ENCODE measurements around the gene RRP8.

RRP8 gene

GRCh38 chr11:6630632-6631291, 27.3 kb upstream of the RRP8 start:
- H3K27ac ChIP-seq (ENCODE audit: low read length), result no peak overlapping the region
- no peak overlapping the region for H3K9ac ChIP-seq (ENCODE audit: low read length)
- no peaks in the 10 kb centered on the region for H3K9me3 ChIP-seq (ENCODE audit: control insufficient read depth, low read depth, low read length)
- no peaks in the 10 kb centered on the region for H3K4me1 ChIP-seq (ENCODE audit: control insufficient read depth, low read depth, low read length)
- H3K27me3 ChIP-seq (ENCODE audit: control insufficient read depth, insufficient read depth, low read length), result peaks cover 34% of the 10 kb centered on the region
- peaks cover 18% of the 10 kb centered on the region for H3K36me3 ChIP-seq (ENCODE audit: control insufficient read depth, low read depth, low read length)
- peak overlapping the region; percentile 48 for H3K4me3 ChIP-seq (ENCODE audit: low read length)

- H3K36me3 ChIP-seq (ENCODE audit: control insufficient read depth, low read depth, low read length), result peaks cover 22% of the 10 kb centered on the region
- H3K9me3 ChIP-seq (ENCODE audit: control insufficient read depth, low read depth, low read length), result no peaks in the 10 kb centered on the region
- no peaks in the 10 kb centered on the region for H3K4me1 ChIP-seq (ENCODE audit: control insufficient read depth, low read depth, low read length)
- peak overlapping the region; percentile 48 for H3K4me3 ChIP-seq (ENCODE audit: low read length)
- no peak overlapping the region for H3K9ac ChIP-seq (ENCODE audit: low read length)
- H3K27me3 ChIP-seq (ENCODE audit: control insufficient read depth, insufficient read depth, low read length), result peaks cover 34% of the 10 kb centered on the region
- H3K27ac ChIP-seq (ENCODE audit: low read length), result no peak overlapping the region
Observed at GRCh38 chr11:6629892-6630631, 26.6 kb upstream of the RRP8 start.

GRCh38 chr11:6629573-6629891, 26.1 kb upstream of the RRP8 start:
- H3K9me3 ChIP-seq (ENCODE audit: control insufficient read depth, low read depth, low read length), result no peaks in the 10 kb centered on the region
- H3K27ac ChIP-seq (ENCODE audit: low read length), result no peak overlapping the region
- H3K27me3 ChIP-seq (ENCODE audit: control insufficient read depth, insufficient read depth, low read length), result peaks cover 34% of the 10 kb centered on the region
- H3K9ac ChIP-seq (ENCODE audit: low read length), result no peak overlapping the region
- no peaks in the 10 kb centered on the region for H3K4me1 ChIP-seq (ENCODE audit: control insufficient read depth, low read depth, low read length)
- H3K36me3 ChIP-seq (ENCODE audit: control insufficient read depth, low read depth, low read length), result peaks cover 22% of the 10 kb centered on the region
- peak overlapping the region; percentile 48 for H3K4me3 ChIP-seq (ENCODE audit: low read length)

DNA sequence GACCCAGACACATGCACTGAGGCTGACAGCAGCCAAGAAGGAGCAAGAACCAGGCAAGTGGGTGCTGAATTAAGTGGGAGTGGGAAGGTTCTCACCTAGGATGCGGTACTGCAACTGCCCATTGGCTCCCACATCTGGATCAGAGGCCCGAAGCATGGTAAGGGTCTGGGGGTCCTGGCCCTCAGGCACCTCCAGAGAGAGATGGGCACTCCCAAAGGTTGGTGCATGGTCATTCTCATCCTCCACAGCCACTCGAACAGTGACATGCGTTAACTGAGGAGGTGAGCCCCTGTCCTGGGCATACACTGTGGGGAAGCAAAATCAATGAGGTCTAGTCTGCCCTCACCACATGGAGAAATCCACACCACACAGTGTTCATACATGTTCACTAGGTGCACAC, 25.1 kb upstream of the RRP8 start:
- no peaks in the 10 kb centered on the region for H3K9me3 ChIP-seq (ENCODE audit: control insufficient read depth, low read depth, low read length)
- peaks cover 22% of the 10 kb centered on the region for H3K36me3 ChIP-seq (ENCODE audit: control insufficient read depth, low read depth, low read length)
- H3K27me3 ChIP-seq (ENCODE audit: control insufficient read depth, insufficient read depth, low read length), result peaks cover 34% of the 10 kb centered on the region
- H3K4me3 ChIP-seq (ENCODE audit: low read length), result no peak overlapping the region
- H3K9ac ChIP-seq (ENCODE audit: low read length), result no peak overlapping the region
- no peak overlapping the region for H3K27ac ChIP-seq (ENCODE audit: low read length)
- H3K4me1 ChIP-seq (ENCODE audit: control insufficient read depth, low read depth, low read length), result no peaks in the 10 kb centered on the region

DNA sequence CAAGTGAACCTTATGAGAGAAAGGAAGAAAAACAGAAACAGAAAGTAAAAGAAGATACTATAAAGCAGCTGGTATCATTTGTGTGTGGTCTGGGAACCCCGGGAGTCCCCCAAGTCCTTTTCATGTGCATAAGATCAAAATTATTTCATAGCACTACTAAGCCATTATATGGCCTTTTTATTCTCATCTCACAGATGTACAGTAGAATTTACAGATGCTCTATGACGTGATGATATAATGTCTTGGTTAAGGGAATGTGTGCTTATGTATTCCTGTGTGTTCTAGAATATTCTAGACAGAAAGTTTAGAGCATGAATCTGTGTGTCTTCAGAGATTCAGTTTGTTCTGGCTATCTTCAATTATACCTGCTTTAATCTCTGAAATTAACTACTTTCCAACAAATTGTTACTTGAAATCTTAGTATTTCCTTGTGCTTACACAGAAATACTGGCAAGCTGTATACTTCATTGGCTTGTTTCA, 24.4 kb upstream of the RRP8 start:
- Histone ChIP-seq H3K9ac (ENCODE audit: low read length) (no peak overlapping the region), H3K4me3 (ENCODE audit: low read length) (no peak overlapping the region)

DNA sequence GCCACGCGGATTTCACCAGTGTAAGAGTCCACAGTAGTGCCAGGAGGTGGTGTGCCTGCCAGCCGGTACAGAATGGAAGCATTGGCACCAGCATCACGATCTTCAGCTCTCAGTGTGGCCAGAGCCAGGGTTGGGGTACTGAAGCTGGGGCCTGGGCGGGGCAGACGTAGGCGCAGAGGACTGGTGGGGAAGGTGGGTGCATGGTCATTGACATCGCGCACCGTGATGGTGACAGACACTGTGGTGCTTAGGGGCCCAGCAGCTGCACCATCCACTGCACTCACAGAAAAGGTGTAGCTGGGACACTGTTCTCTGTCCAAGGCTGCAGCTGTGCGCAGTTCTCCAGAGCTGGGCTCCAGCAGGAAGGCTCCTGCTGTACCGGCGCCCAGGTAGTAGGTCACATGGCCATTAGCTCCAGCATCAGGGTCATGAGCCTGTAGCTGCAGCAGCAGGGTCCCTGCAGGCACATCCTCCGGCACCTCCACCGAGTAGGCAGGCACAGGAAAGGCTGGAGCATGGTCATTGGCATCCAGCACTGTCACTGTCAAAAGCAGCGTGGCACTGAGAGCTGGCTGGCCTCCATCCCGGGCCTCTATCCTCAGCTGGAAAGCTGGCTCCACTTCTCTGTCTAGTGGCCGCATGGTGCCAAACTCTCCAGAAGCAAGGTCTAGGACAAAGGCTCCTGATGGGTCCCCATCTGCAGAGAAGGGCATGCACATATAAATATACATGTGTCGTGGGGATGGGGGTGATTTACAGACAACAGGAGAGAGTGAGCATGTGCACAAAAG, 23.8 kb upstream of the RRP8 start:
- no peak overlapping the region for H3K27ac ChIP-seq (ENCODE audit: low read length)

More for the DNA sequence above, 24.4 kb upstream of the RRP8 start:
- peaks cover 16% of the 10 kb centered on the region for H3K36me3 ChIP-seq (ENCODE audit: control insufficient read depth, low read depth, low read length)
- H3K4me1 ChIP-seq (ENCODE audit: control insufficient read depth, low read depth, low read length), result no peaks in the 10 kb centered on the region
- peaks cover 34% of the 10 kb centered on the region for H3K27me3 ChIP-seq (ENCODE audit: control insufficient read depth, insufficient read depth, low read length)
- no peak overlapping the region for H3K27ac ChIP-seq (ENCODE audit: low read length)
- no peaks in the 10 kb centered on the region for H3K9me3 ChIP-seq (ENCODE audit: control insufficient read depth, low read depth, low read length)

DNA sequence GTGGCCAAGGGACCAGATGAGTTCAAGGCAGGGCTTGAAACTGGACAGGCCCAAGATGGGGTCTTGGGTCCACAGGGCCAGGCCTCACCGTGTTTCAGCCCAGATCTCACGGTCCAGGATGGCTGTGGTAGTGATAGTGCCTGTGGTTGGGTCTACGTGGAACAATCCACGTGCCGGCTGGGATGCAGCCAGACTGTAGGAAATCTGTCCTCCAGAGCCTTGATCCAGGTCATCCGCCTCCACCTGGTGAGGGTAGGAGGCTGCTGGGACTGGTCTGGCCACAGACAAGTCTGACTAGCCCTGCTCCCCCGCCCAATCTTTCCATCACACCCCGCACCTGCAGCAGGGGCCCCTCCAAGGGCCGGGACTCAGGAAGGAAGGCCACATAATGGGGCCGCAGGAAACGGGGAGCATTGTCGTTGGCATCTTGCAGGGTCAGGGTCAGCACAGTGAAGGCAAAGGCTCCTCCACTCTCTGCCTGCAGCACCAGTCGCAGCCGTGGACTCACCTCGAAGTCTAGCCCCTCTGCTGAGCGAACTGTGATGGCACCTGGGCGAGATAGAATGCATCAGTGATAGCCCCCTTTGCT, 22.5 kb upstream of the RRP8 start:
- Histone ChIP-seq H3K4me3 (ENCODE audit: low read length) (no peak overlapping the region), H3K9ac (ENCODE audit: low read length) (no peak overlapping the region), H3K4me1 (ENCODE audit: control insufficient read depth, low read depth, low read length) (no peaks in the 10 kb centered on the region), H3K27ac (ENCODE audit: low read length) (no peak overlapping the region), H3K36me3 (ENCODE audit: control insufficient read depth, low read depth, low read length) (peaks cover 15% of the 10 kb centered on the region), H3K9me3 (ENCODE audit: control insufficient read depth, low read depth, low read length) (no peaks in the 10 kb centered on the region), H3K27me3 (ENCODE audit: control insufficient read depth, insufficient read depth, low read length) (peaks cover 22% of the 10 kb centered on the region)

More for the DNA sequence above, 23.8 kb upstream of the RRP8 start:
- Histone ChIP-seq H3K9ac (ENCODE audit: low read length) (no peak overlapping the region), H3K9me3 (ENCODE audit: control insufficient read depth, low read depth, low read length) (no peaks in the 10 kb centered on the region), H3K36me3 (ENCODE audit: control insufficient read depth, low read depth, low read length) (peaks cover 15% of the 10 kb centered on the region), H3K4me1 (ENCODE audit: control insufficient read depth, low read depth, low read length) (no peaks in the 10 kb centered on the region), H3K4me3 (ENCODE audit: low read length) (no peak overlapping the region), H3K27me3 (ENCODE audit: control insufficient read depth, insufficient read depth, low read length) (peaks cover 34% of the 10 kb centered on the region)

DNA sequence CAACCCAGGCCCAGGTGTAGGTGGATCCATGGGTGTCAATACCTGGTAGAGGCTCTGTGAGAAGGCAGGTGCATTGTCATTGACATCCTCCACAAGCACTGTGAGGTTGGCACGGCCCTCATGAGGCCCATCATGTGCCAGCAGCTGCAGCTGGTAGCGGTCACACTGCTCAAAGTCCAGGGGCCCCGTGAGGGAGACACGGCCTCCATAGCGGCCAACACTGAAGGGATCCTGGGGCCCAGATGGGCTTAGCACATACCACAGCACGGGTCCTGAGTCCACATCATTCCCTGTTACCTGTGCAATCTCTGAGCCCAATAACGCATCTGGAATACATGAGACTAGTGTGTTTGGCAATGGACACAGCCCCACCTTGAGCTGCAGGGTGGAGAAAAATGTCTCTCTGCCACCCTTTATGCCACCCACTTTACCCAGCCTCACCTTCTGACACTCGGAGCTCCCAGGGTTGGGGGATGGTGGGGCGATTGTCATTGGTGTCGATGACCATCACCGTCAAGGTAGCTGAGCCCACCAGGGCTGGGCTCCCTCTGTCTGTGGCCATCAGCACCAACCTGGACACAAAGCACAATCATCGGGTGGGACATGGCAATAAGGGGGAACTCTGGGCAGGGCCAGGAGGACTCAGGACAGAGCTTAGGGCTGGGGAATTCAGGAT, 21.9 kb upstream of the RRP8 start:
- Histone ChIP-seq H3K9ac (ENCODE audit: low read length) (no peak overlapping the region), H3K27ac (ENCODE audit: low read length) (no peak overlapping the region), H3K4me1 (ENCODE audit: control insufficient read depth, low read depth, low read length) (no peaks in the 10 kb centered on the region), H3K9me3 (ENCODE audit: control insufficient read depth, low read depth, low read length) (no peaks in the 10 kb centered on the region), H3K4me3 (ENCODE audit: low read length) (no peak overlapping the region), H3K27me3 (ENCODE audit: control insufficient read depth, insufficient read depth, low read length) (peaks cover 16% of the 10 kb centered on the region), H3K36me3 (ENCODE audit: control insufficient read depth, low read depth, low read length) (peaks cover 15% of the 10 kb centered on the region)

GRCh38 chr11:6623391-6624363, 20.3 kb upstream of the RRP8 start:
- no peak overlapping the region for H3K9ac ChIP-seq (ENCODE audit: low read length)
- H3K36me3 ChIP-seq (ENCODE audit: control insufficient read depth, low read depth, low read length), result peaks cover 15% of the 10 kb centered on the region
- H3K4me3 ChIP-seq (ENCODE audit: low read length), result no peak overlapping the region
- no peaks in the 10 kb centered on the region for H3K9me3 ChIP-seq (ENCODE audit: control insufficient read depth, low read depth, low read length)
- H3K27ac ChIP-seq (ENCODE audit: low read length), result no peak overlapping the region
- peaks cover 8% of the 10 kb centered on the region for H3K4me1 ChIP-seq (ENCODE audit: control insufficient read depth, low read depth, low read length)
- no peaks in the 10 kb centered on the region for H3K27me3 ChIP-seq (ENCODE audit: control insufficient read depth, insufficient read depth, low read length)
